Measurements from ENCODE around the gene PDILT.

DNA sequence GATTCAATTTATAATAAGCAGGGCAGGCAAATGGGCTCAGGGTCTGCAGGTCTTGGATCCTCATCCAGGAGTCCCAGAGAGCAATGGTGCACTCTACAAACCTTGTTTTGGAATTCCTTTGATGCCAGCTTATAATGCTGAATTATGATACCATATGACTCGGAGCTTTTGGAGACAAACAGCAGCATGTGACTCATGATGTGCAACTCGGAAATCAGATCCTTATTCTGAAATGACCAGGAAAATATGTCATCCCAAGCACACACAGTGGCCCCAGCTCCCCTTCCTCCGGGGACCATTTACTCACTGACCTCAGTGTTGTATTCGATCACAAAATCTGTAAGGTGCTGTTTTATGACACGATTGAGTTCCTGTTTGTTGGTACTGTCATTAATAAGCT lies 31.8 kb downstream of the PDILT start:
- no peak for TF ChIP-seq POLR2A (IDR thresholded peaks at IDR 0.05)
- TF ChIP-seq, protein P1, sequence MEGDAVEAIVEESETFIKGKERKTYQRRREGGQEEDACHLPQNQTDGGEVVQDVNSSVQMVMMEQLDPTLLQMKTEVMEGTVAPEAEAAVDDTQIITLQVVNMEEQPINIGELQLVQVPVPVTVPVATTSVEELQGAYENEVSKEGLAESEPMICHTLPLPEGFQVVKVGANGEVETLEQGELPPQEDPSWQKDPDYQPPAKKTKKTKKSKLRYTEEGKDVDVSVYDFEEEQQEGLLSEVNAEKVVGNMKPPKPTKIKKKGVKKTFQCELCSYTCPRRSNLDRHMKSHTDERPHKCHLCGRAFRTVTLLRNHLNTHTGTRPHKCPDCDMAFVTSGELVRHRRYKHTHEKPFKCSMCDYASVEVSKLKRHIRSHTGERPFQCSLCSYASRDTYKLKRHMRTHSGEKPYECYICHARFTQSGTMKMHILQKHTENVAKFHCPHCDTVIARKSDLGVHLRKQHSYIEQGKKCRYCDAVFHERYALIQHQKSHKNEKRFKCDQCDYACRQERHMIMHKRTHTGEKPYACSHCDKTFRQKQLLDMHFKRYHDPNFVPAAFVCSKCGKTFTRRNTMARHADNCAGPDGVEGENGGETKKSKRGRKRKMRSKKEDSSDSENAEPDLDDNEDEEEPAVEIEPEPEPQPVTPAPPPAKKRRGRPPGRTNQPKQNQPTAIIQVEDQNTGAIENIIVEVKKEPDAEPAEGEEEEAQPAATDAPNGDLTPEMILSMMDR (IDR thresholded peaks at IDR 0.05) = no peak
- no peak for TF ChIP-seq EP300 (IDR thresholded peaks at IDR 0.05)
